Measurements from ENCODE around the gene RAD1. TPM values are rescaled to one million over a fixed set of nuclear protein-coding genes. Genes with fewer than 3 reads are reported as not detected.
"Not testable (repeated sequence)": the region's sequence is repeated elsewhere in the genome, so short reads cannot be mapped to it uniquely, and the experiment has no call there.

RAD1 gene
- total and polyA plus RNA-seq, 5 experiments from 2014 or later: 18.8 to 33.9 (median 19.9) TPM

DNA sequence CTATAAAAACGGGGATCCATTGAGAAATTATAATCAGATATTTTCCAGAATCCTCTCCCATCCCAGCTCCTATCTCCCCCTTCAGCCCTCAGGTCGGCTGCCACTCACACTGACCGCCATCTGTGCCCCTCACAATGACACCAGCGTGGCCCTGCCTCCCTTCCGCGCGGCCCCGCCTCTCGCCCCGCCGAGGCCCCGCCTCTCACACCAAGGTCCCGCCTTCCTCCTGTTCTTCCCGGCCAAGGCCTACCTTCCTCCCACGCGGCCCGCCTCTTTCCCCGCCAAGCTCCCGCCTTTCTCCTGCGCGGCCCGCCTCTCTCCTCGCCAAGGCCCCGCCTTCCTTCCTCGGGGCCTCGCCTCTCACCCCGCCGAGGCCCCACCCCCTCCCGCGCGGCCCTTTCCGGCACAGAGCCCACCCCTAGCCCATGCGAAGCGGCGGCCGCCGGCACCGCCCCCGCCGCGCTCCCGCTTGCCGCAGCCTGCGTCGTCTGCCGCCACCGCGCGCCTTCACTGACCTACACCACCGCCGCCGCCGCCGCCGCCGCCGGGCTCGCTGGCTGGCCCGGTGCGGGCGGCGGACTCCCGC lies 13.9 kb upstream of the RAD1 start, which contains the start of gene DNAJC21:
TSS of gene DNAJC21 (plus strand) at position 426 of the 586 bp plus-strand sequence. CDS start 261 bp downstream, outside the sequence.
- peak within 1 kb of the TSS; percentile 94 to 98 (median 97) for H3K4me3 Mint-ChIP-seq
- peaks cover 21 to 39% (median 35%) of the 10 kb centered on the region in 4 donors for H3K4me1 Mint-ChIP-seq
- POLR2A ChIA-PET: interaction anchor here (0.6 to 3.6 kb wide), 12 partner anchors 9 to 1947 kb away, joined by 3 to 111 read pairs (median 6); partner anchors contain the start of genes BRIX1, LMBRD2, NADK2 and NIPBL
- H3K27ac Mint-ChIP-seq: peak within 1 kb of the TSS; percentile 76 to 98 (median 96)
- peaks cover 0 to 34% (median 4%) of the 10 kb centered on the region in 3 donors for H3K36me3 Mint-ChIP-seq
- H3K9me3 Mint-ChIP-seq: no peaks in the 10 kb centered on the region
- no peaks in the 10 kb centered on the region for H3K27me3 Mint-ChIP-seq
- ATAC-seq: peak; percentile 84 to 87
- DNase-seq: peak; percentile 92 to 98 (median 97)

DNA sequence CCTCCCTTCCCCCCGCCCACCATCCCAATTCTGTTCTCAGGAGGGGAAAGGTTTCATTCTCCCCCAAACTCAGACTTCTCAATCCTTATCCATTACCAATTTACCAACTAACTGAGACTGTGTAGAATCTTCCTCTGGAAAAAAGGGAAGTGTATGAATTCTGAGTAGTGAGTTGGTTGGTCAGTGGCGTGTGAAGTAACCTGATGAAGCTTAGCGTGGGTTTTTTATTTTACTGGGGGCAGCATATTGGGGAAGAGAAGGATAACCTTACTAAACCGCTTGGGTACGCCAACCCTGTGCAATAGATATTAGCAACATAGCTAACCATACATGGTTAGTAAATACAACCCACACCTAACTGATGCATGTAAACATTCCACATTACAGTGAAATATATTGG lies 13.0 kb upstream of the RAD1 start:
- Mint-ChIP-seq H3K27ac (peak overlapping the region in 3 of 10 donors; percentile 5 to 77 (median 45)), H3K4me1 (peaks cover 18 to 41% (median 32%) of the 10 kb centered on the region in 4 donors), H3K27me3 (no peaks in the 10 kb centered on the region), H3K9me3 (no peaks in the 10 kb centered on the region), H3K36me3 (peaks cover 0 to 34% (median 8%) of the 10 kb centered on the region in 3 donors), H3K4me3 (peak overlapping the region in 5 of 10 donors; percentile 90 to 97 (median 93))
- DNase-seq (no peak), ATAC-seq (no peak)
- POLR2A ChIA-PET: interaction anchor here (3.6 kb wide), 1 partner anchor 12 kb away, joined by 111 read pairs; the partner anchor contains the start of genes BRIX1 and RAD1

DNA sequence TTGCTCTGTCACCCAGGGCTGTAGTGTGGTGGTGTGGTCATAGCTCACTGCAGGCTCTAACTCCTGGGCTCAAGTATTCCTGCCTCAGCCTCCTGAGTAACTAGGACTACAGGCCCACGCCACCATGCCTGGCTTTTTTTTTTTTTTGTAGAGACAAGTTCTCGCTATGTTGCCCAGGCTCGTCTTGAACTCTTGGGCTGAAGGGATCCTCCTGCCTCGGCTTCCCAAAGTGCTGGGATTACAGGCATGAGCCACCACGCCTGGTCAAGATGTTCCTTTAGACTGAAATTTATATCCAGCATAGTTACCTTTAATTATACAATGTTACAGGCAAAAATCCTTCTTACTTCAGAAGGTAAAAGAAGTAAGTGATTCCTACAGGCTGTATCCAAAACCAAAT lies 12.5 kb upstream of the RAD1 start:
- no peaks in the 10 kb centered on the region for H3K27me3 Mint-ChIP-seq
- peaks cover 18 to 41% (median 31%) of the 10 kb centered on the region in 4 donors for H3K4me1 Mint-ChIP-seq
- H3K4me3 Mint-ChIP-seq: peak overlapping the region in 1 of 10 donors; percentile 42
- no peak for DNase-seq
- peaks cover 0 to 38% (median 8%) of the 10 kb centered on the region in 3 donors for H3K36me3 Mint-ChIP-seq
- peak overlapping the region in 4 of 10 donors; percentile 5 to 76 (median 36) for H3K27ac Mint-ChIP-seq
- ATAC-seq: no peak
- no peaks in the 10 kb centered on the region for H3K9me3 Mint-ChIP-seq
- POLR2A ChIA-PET: interaction anchor here (3.6 kb wide), 1 partner anchor 12 kb away, joined by 111 read pairs; the partner anchor contains the start of genes BRIX1 and RAD1

DNA sequence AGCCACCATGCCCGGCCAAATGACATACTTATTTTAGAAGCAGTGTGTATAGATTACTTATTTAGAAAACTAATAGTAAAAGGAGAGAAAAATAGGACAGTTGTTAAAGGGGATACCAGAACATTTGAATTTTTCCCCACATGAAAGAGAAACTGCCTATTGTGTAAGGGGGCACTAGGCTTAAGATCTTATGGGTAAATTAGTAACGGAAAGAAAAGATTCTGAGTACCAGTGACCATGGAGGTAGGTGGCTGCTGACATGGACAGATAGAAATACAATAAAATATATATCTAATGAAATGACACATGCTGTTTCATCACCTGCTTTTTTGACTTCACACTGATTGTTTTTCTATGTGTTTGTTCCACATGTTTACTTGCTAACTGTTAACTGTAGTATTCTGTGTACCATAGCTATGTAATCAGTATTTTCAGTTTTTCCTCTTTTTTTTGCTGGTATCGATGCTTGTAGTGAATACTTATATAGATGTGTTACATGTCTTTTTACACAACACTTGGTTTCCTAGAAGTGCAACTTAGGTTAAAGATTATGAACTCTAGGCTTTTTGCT lies 11.1 kb upstream of the RAD1 start:
- Mint-ChIP-seq H3K4me3 (no peak overlapping the region), H3K27ac (no peak overlapping the region), H3K27me3 (no peaks in the 10 kb centered on the region), H3K36me3 (peaks cover 0 to 48% (median 8%) of the 10 kb centered on the region in 3 donors), H3K9me3 (no peaks in the 10 kb centered on the region), H3K4me1 (peaks cover 15 to 32% (median 23%) of the 10 kb centered on the region in 4 donors)
- no peak for ATAC-seq
- POLR2A ChIA-PET: no interaction called here
- DNase-seq: no peak

DNA sequence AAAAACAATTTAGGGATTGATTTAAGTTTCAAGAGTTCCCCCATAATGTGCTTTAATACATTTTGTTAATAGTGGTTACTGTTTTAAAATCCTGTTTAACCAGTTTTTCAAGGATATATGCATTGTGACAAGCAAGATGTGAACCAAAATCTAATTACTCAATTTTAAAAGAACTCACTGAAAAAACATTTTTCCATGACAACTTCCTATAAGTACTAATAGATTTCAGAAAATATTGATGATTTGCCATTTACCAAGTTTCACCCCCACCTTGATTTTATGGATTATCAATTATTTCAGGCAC lies 9.1 kb upstream of the RAD1 start:
- no peak overlapping the region for H3K4me3 Mint-ChIP-seq
- peak overlapping the region in 4 of 10 donors; percentile 15 to 54 (median 49) for H3K27ac Mint-ChIP-seq
- H3K9me3 Mint-ChIP-seq: no peaks in the 10 kb centered on the region
- ATAC-seq (no peak), DNase-seq (no peak)
- H3K4me1 Mint-ChIP-seq: peaks cover 6 to 18% (median 10%) of the 10 kb centered on the region in 4 donors
- H3K27me3 Mint-ChIP-seq: no peaks in the 10 kb centered on the region
- POLR2A ChIA-PET: interaction anchor here (1.1 kb wide), 1 partner anchor 9 kb away, joined by 6 read pairs; the partner anchor contains the start of genes BRIX1 and RAD1
- peaks cover 0 to 66% (median 9%) of the 10 kb centered on the region in 3 donors for H3K36me3 Mint-ChIP-seq

DNA sequence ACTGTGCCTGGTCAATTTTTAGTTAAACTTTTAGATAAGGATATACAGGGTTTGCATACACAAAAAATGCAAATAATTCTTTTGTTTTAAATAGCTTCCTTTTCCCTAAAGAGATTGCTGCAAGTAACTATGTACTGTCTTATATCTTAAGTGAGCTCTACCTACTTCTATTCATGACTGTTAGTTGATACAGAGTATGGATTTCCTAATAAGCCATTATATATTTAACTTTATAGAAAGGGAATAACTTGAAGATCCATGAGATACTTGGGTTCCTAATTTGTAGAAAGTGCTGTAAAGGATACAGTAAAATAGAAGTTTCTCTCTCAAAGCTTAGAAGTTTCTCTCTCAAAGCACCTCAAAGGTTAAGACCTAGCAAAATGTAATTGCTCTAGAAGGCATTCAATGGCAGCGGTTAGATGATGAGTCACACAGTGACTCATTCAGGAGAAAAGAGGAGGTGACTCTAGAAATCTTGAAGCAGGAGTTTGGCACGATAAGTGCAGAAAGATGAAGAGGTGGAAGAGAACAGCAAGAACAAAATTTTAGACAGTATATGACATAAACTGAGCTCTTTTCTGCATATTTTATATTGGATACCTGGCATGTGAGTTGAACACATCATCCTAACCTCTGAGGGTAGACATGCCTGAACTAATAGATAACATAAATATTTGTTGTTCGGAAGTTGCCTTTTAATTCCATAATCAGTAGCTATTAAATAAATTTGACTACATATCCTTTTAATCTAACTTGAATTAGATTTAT lies 8.6 kb upstream of the RAD1 start:
- ATAC-seq: peak in 1 of 2 donors; percentile 79

DNA sequence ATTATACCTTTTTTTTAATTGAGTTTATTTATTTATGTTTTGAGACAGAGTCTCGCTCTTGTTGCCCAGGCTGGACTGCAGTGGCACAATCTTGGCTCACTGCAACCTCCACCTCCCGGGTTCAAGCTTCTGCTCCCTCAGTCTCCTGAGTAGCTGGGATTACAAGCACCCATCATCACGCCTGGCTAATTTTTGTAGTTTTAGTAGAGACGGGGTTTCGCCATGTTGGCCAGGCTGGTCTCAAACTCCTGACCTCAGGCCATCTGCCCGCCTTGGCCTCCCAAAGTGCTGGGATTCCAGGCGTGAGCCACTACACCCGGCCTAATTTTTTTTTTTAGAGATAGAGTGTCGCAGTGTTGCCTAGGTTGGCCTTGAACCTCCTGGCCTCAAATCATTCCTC lies 8.0 kb upstream of the RAD1 start:
- not testable (repeated sequence) for H3K27me3 Mint-ChIP-seq, DNase-seq, H3K4me3 Mint-ChIP-seq, ATAC-seq, H3K9me3 Mint-ChIP-seq
- Mint-ChIP-seq H3K36me3 (peaks cover 0 to 75% (median 9%) of the 10 kb centered on the region in 3 donors), H3K27ac (peak overlapping the region in 2 of 10 donors; percentile 57 to 71), H3K4me1 (peaks cover 2 to 10% (median 5%) of the 10 kb centered on the region in 4 donors)
- POLR2A ChIA-PET: interaction anchor here (1.1 kb wide), 1 partner anchor 8 kb away, joined by 6 read pairs; the partner anchor contains the start of genes BRIX1 and RAD1

More for the DNA sequence above, 8.6 kb upstream of the RAD1 start:
- Mint-ChIP-seq H3K9me3 (no peaks in the 10 kb centered on the region), H3K27ac (peak overlapping the region in 6 of 10 donors; percentile 27 to 74 (median 56)), H3K36me3 (peaks cover 0 to 69% (median 9%) of the 10 kb centered on the region in 3 donors), H3K4me3 (peak overlapping the region in 2 of 10 donors; percentile 2 to 34), H3K4me1 (peaks cover 2 to 14% (median 5%) of the 10 kb centered on the region in 4 donors), H3K27me3 (no peaks in the 10 kb centered on the region)
- POLR2A ChIA-PET: interaction anchor here (1.1 kb wide), 1 partner anchor 8 kb away, joined by 6 read pairs; the partner anchor contains the start of genes BRIX1 and RAD1
- DNase-seq: peak in 1 of 10 donors; percentile 3

DNA sequence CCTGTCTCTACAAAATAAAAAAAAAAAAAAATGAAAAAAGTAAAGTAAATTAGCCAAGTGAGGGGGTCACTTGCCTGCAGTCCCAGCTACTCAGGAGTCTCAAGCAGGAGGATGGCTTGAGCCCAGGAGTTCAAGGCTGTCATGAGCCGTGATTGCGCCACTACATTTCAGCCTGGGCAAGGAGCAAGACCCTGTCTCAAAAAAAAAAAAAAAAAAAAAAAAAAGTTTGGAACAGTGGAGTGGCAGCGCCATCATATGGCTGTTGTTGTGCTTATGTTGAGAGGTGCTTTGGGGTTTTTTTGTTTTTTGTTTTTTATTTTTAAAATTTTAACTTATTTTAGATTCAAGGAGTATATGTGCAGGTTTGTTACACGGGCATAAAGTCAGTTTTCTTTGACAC lies 3.8 kb upstream of the RAD1 start:
- H3K9me3 Mint-ChIP-seq: no peaks in the 10 kb centered on the region
- ATAC-seq (no peak), DNase-seq (no peak)
- no peaks in the 10 kb centered on the region for H3K27me3 Mint-ChIP-seq
- no peak overlapping the region for H3K27ac Mint-ChIP-seq
- H3K36me3 Mint-ChIP-seq: peaks cover 0 to 56% (median 5%) of the 10 kb centered on the region in 3 donors
- POLR2A ChIA-PET: interaction anchor here (0.7 to 1.7 kb wide), 2 partner anchors 8 to 11 kb away, joined by 8 read pairs; partner anchors contain the start of gene DNAJC21
- H3K4me3 Mint-ChIP-seq: no peak overlapping the region
- peaks cover 14 to 32% (median 25%) of the 10 kb centered on the region in 4 donors for H3K4me1 Mint-ChIP-seq

DNA sequence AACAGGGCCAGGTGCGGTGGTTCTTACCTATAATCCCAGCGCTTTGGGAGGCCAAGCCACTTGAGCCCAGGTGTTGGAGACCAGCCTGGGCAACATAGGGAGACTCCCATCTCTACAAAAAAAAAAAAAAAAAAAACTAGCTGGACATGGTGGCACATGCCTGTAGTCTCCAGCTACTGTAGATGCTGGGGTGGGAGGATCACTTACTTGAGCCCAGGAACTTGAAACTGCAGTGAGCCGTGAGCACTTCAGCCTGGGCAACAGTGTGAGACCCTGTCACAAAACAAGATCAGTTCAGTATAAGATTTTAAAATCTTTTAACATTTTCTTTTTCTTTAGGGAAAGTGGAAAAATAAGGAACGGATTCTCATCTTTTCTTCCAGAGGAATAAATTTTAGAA lies 2.7 kb upstream of the RAD1 start:
- Mint-ChIP-seq H3K9me3 (no peaks in the 10 kb centered on the region), H3K4me3 (peak overlapping the region in 3 of 10 donors; percentile 2 to 9 (median 4))

DNA sequence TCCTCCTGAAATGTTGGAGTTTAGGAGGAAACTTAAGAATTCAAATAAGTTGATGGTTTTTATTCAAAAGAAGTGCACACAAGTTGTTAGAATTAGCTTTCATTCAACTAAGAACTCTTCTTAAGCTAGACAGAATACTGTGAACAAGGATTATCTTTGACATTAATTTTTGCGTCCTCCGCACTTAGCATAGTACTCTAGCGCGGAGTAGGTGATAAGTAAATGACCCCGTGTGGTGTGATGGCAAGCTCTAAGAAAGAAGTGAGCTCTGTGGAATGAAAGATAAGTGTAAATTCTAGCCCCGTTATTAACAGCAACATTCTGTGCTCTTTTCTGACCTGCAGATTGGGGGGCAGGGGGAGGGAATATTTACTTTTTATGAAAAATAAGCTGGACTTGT lies 1.2 kb upstream of the RAD1 start:
- DNase-seq (no peak), ATAC-seq (no peak)
- no peak overlapping the region for H3K4me3 Mint-ChIP-seq
- no peaks in the 10 kb centered on the region for H3K27me3 Mint-ChIP-seq
- peak overlapping the region in 4 of 10 donors; percentile 10 to 85 (median 40) for H3K27ac Mint-ChIP-seq
- POLR2A ChIA-PET: interaction anchor here (0.8 to 4.3 kb wide), 6 partner anchors 7 to 1325 kb away, joined by 3 to 111 read pairs (median 8); partner anchors contain the start of genes AMACR, DNAJC21, LMBRD2 and NADK2
- H3K36me3 Mint-ChIP-seq: peaks cover 1 to 43% (median 5%) of the 10 kb centered on the region in 3 donors
- peaks cover 15 to 34% (median 27%) of the 10 kb centered on the region in 4 donors for H3K4me1 Mint-ChIP-seq
- H3K9me3 Mint-ChIP-seq: no peaks in the 10 kb centered on the region

More for the DNA sequence above, 2.7 kb upstream of the RAD1 start:
- H3K36me3 Mint-ChIP-seq: peaks cover 0 to 46% (median 1%) of the 10 kb centered on the region in 3 donors
- no peaks in the 10 kb centered on the region for H3K27me3 Mint-ChIP-seq
- peak overlapping the region in 8 of 10 donors; percentile 5 to 79 (median 25) for H3K27ac Mint-ChIP-seq
- H3K4me1 Mint-ChIP-seq: peaks cover 15 to 34% (median 27%) of the 10 kb centered on the region in 4 donors
- POLR2A ChIA-PET: interaction anchor here (1.1 to 4.3 kb wide), 2 partner anchors 11 to 79 kb away, joined by 4 to 111 read pairs; partner anchors contain the start of genes DNAJC21 and TTC23L
- ATAC-seq (no peak), DNase-seq (no peak)

DNA sequence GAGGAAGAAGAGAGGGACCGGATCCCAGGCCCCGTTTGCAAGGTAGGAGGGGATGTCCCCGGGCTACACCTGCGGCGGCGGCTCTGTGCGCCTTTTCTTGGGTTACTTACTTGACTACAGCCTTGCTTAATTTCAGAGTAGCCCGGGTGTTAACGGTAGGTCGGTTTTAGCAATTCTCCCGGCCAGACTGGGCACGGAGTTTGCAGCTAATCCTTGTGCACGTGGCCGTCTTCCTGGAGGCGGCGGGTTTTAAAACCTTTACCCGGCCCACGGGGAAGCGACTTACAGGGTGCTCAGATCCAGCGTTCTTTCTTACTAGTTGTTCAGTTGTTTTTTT lies 520 bp upstream of the RAD1 start:
- Mint-ChIP-seq H3K36me3 (peaks cover 5 to 43% (median 6%) of the 10 kb centered on the region in 3 donors), H3K4me1 (peaks cover 15 to 34% (median 27%) of the 10 kb centered on the region in 4 donors), H3K27ac (no peak overlapping the region), H3K9me3 (no peaks in the 10 kb centered on the region), H3K4me3 (no peak overlapping the region), H3K27me3 (no peaks in the 10 kb centered on the region)
- ATAC-seq (no peak), DNase-seq (no peak)
- POLR2A ChIA-PET: interaction anchor here (0.9 to 4.3 kb wide), 10 partner anchors 8 to 1326 kb away, joined by 3 to 111 read pairs (median 6); partner anchors contain the start of genes AMACR, DNAJC21, LMBRD2 and NADK2
